CD4-positive, alpha-beta T cell treated with Interleukin-17A for 1 hour (primary cell): ENCODE measurements around the gene ATP6V1B1.
"Not testable (repeated sequence)": the region's sequence is repeated elsewhere in the genome, so short reads cannot be mapped to it uniquely, and the experiment has no call there.

ENCODE experiments used
- DNase-seq: peaks from one replicate; pipeline ENCODE4 v3.0.0-alpha.2; 2020

ATP6V1B1 gene

DNA sequence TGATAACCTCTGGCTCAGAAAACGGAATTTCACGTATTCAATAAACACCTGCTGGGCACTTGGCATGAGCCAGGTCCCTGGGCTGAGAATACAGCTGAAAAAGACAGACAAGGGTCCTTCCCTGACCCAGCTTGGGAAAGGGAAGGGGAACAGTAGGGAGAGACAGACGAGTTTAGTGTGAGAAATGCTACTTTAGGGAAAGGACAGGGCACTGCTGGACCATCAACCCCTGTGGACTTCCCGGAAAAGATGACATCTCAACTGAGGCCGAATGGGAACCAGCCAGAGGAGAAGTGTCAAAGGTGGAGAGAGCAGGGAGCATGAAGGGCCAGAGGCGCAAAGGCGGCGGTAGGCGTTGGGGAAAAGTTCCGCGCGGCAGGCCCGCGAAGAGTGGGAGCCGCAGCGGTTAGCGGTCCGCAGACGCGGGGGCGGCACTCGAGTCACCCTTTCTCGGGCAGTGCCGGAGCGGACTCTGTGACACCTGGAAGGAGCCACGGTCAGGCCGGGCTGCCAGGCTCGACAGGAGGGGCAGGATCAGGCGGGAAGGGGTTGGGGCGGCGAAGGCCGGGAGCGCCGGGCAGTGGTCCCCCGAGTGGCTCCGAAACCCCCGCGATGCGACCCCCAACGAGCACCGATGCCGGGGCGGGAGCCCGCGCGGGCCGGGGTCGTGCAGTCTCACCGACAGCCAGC is 58.5 kb downstream of the ATP6V1B1 start:
- DNase-seq = no peak

DNA sequence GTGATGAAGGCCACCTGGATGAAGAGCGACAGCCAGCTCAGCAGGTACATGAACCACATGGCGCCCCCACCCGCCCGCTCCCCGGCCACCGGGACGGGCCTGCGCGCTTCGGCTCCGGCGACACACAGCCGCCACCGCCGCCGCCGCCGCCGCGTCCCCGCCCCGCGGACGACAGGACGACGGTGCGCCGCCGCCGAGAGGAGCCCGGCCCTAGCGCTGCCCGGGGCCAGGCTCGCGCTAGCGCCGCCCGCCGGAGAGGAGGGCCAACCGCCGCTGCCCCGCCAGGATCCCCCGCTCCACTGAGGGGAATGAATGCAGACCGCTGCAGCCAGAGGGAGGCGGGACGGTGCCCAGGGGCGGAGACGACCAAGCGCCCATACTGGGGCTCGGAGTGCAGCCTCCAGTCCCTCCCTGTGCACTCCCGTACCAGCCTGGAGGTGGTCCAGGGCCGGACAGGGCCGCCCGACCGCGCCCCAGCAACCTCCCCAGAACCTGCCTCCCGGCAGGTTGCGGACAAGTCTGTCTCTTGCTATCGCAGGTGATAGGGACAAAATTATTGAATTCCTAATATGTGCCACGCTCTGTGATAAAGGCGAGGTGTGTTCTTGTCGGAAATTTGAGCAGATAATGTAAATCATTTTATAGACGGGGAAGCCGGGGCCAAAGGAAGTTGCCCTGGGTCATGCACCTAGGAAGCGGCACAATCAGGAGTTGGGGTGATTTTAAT is 59.2 kb downstream of the ATP6V1B1 start, which contains the start of gene TEX261:
TEX261 (minus strand) TSS at position 175 of the 727 bp plus-strand sequence; CDS start at position 59, 116 bp downstream.
- DNase-seq = peak; percentile 92

DNA sequence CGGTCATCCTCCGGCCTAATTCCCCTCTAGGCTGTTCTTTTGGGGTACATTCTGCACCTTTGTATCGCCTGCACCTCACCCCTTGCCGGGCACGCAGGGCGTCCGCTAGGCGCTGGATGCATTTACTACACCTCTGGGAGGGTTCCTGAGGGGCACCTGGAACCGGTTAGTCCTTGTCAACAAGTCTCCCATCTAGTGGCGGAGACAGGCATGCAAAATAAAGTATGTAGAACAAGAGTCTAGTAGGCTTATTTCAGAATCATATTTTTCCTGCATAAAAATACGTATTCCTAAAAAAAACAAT is 59.7 kb downstream of the ATP6V1B1 start:
- DNase-seq = peak; percentile 69

DNA sequence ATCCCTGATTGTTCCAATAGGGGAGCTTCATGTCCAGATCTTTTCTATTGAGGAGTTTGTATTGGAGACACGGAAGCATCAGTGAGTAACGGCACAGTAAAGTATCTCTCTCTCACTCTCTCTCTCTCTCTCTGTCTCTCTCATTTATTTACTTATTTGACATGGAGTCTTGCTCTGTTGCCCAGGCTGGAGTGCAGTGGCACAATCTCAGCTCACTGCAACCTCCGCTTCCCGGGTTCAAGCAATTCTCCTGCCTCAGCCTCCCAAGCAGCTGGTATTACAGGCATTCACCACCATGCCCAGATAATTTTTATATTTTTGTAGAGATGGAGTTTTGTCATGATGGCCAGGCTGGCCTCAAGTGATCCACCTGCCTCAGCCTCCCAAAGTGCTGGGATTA is 63.2 kb downstream of the ATP6V1B1 start:
- not testable (repeated sequence) for DNase-seq

DNA sequence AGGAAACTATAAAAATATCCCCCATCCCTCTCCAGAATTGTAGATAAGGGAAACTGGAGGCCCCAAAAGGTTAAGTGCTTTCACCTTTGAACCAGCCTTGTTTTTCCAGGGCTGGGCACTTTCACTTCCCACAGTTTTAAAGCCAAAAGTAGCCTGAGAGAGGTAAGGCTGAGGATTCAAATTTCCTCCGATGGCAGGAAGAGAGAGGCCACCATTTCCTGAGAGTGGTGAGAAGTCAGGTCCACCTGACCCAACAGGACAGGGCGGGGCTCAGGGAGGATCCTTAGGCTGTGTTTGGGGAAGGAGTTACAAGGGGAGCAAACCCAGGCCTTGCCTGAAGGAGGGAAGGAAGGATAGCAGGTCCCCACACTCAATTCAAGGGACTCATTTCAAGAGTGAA is 63.7 kb downstream of the ATP6V1B1 start:
- DNase-seq = no peak

DNA sequence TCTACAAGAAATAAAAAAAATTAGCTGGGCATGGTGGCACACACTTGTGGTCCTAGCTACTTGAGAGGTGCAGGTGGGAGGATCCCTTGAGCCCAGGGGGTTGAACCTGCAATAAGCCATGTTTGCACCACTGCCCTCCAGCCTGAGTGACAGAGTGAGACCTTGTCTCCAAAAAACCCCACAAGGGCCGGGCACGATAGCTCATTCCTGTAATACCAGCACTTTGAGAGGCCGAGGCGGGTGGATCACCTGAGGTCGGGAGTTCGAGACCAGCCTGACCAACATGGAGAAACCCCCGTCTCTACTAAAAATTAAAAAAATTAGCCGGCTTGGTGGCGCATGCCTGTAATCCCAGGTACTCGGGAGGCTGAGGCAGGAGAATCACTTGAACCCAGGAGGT is 64.2 kb downstream of the ATP6V1B1 start:
- not testable (repeated sequence) for DNase-seq

DNA sequence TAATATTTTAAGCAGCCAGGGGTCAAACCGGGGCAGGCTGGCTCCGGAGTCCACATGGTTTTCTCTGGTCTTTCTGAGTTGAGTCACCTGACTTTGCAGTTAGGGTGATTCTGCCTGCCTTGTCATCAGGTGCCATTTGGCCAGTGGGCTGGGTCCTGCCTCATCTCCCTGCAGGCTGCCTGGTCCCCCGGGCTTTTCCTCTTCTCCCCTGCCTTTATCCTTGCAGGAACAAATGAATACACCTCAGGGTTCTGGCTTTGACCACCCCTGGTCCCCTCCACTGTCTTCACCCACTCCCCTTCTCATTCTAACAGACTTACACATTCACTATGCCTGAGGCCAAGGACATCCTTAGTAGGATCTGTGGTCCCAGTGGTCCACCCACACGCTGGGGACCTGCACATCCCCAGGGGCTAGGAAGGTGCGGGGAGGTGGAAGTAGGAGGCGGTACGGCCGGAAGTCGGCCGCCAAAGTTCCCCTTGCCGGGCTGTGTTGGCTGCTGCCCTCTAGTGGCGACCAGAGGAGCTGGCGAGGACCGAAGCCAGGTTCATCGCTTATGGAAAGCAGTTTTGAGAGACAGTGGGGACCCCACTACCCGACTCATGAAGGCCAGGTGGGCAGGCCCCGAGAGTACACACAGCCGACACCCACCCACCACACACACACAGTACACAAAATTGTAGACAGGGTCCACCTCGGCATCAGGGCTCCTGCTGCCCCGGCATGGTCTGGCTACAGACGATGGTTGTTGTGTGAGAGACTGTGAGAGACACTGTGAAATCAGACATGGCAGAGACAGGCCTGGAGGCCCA is 65.3 kb downstream of the ATP6V1B1 start:
- DNase-seq = peak; percentile 84

DNA sequence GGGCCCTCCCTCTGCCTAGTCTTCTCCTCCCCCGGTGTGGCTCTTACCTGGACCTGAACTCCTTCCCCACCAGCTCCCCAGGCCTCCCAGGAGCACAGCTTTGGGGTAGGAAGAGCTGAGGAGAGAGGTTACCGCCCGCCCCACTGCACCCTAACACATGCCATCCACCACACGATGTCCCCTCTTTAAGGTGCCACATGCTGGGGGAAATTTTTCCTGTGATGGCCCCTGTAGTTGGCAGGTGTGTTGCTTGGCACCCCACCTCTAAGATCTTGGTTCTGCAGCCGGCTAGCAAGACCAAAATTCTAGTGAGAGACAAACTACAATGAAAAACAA is 65.9 kb downstream of the ATP6V1B1 start:
- no peak for DNase-seq

DNA sequence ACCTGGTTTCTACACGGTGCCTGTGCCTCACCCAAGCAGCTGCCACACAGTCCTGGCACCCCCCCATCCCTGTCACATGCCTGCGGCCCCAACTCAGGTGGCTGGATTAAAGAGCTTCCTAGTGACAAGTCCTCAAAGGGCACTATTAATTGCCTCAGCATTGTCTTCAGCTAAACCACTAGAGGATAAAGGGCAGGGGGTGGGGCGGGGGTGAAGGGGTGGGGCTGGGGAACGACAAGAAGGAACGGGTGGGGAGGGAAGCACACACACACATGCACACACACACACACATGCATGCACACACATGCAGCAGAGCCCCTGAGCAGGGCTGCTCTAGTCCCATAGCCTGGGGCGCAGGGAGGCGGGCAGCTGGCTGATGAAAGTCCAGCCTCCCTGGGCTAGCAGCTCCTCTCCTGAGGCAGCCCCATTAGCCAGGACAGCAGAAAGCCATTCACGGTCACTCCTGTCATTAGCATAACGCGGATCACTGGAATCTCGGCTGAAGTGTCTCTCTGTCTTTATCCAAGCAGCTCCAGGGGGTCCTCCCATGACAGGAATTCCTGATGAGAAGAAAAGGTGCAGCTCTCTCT is 66.4 kb downstream of the ATP6V1B1 start:
- no peak for DNase-seq

DNA sequence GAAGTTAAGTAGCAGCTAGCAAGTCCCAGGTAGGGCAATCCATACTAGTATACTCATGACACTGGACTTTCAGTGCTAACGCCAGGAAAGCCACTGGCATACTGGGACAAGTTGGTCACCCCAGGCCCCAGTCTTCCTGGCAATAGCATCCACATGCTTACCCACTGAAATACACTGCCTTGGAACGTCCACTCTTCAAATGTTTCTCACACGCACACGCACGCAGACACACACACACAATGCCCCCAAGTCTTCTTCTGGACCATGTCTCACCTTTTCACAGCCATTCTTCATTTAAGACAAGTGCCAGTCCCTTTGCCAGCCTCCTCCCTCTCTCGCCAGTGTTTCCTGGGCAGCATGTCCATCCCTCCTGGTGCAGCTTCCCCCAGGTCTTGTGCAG is 67.7 kb downstream of the ATP6V1B1 start:
- DNase-seq = no peak

DNA sequence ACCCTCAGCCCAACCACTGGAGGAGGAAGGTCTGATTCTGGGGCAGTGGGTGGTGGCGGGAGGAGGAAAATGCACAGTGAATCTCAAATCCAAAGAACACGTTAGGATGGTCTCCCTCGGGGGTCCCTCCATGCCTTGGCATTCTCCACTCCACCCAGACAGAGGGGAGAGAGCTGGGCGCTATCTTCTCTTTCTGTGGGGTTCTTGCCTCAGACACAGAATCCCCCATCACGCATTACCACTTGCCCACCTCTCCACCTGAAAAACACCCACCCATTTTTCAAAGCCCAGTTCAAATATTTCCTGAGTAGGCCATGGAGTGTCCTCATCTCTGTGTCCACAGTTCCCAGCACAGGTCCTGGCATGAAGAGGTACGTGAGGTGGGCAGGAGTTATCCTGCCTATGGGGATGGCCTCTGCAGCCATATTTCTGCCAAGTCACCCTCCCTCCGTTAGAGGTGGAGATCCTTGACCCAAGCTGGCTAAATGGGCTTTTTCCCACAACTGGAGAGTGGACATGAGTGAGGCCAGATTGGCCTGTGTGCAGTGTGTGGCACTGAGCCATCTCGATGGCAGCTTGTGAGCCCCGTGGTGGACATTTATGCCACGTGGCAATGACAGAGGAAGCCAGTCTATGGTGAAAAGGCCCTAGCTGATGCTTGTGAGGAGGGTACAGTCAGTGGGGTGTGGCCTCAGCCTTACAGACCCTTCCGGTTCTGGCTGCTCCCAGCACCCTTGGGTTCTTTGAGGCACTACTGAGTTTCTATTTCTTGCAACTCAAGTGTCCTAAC is 68.5 kb downstream of the ATP6V1B1 start:
- DNase-seq = no peak

DNA sequence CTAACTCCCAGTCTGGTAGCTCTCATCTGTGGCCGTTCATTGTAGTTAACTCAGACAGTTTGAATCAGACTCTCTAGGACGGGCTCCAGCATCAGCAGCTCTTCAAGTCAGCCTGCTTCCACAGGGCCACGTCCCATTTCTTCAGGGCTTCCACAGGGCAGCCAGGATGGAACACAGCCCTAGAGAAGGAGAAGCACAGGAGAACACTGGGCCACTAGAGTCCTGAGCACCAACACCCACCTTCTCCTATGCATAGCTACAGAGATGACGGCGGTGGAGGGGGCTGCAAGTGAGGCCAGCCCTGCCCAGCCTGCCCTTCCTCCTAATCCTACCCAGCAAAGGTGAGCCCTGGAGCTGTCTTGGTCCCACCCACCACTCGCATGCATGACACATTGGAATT is 69.2 kb downstream of the ATP6V1B1 start:
- DNase-seq = no peak

DNA sequence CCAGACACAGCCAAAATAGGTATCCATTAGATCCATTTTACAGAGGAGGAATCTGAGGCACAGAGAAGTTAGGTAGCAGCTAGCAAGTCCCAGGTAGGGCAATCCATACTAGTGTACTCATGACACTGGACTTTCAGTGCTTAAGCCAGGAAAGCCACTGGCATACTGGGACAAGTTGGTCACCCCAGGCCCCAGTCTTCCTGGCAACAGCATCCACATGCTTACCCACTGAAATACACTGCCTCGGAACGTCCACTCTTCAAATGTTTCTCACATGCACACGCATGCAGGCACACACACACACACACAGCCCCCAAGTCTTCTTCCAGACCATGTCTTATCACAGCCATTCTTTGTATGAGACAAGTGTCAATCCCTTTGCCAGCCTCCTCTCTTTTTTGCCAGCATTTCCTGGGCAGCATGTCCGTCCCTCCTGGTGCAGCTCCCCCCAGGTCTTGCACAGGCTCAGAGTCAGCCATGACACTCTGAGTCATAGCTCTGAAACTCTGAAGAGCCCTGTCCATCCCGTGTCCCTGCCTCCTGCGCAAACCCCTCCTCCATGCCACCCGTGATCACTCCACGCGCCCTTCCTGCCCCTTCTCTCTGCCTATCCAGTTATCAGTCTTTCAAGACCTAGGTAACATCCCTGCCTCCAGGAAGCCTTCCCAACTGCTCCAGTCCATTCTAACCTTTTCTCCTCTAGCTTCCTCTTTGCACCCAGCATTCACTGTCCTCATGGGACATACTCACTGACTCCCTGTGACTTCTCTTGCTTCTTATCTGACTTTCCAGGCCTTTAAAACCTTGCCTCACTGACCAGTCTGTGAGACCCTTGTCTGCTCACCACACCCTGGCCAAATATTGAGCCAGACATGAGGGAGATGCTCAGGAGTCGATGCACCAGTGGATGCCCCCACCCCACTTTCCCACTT is 69.8 kb downstream of the ATP6V1B1 start:
- no peak for DNase-seq

DNA sequence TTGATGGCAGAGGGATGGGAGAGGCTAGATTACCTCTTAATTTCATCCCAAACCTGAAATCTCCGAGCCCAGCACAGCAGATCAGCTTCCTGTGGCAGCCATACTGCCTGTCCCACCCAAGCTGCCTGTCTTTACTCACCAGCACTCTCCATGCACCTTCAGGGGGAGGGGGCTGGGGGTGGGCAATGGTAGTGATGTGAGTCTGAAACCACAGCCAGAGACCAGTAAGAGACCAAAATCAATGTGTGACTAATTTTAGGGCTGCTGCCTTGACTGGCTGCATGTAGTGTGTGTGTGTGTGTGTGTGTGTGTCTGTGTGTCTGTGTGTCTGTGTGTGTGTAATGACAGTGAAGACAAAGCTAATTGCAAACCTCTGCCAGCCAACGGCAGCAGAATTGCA is 70.6 kb downstream of the ATP6V1B1 start:
- no peak for DNase-seq

DNA sequence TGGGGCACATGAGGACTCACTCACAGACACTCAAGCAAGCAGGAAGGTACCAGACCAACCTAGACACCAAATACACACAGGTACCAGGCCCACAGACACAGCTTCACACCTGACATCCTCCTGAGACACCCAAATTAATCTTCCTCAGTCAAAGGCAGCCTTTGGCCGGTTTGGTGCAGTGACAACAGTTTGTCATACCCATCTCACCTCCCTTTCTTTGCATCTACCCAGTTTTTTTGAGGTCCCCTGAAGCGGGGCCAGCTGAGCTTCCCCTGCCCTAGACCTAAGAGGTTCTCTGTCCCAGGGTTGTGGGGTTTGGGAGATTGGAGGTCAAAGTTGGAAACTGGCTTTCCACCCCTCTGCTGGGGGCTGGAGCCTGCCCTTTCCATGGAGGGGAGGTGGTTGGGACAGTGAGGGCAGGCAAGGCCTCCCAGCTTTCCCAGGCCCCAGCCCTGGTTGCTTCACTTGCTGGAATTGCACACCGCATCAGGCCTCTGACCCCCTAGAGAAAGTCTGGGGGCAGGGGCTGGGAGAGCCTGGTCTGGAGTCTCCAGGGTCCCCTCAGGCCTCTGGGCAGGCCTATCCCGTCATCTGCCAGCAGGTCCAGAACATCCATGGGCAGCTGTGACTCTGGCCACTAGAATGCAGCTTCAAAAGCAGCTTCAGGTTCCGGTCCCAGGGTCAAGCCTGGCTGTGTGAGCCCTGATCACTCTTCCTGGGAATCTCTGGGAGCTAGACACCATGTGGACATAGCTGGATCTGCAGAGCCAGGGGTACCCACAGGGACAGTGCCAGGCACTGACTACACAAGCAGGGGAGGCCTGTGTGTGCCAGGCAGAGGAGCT is 71.5 kb downstream of the ATP6V1B1 start:
- DNase-seq = no peak

DNA sequence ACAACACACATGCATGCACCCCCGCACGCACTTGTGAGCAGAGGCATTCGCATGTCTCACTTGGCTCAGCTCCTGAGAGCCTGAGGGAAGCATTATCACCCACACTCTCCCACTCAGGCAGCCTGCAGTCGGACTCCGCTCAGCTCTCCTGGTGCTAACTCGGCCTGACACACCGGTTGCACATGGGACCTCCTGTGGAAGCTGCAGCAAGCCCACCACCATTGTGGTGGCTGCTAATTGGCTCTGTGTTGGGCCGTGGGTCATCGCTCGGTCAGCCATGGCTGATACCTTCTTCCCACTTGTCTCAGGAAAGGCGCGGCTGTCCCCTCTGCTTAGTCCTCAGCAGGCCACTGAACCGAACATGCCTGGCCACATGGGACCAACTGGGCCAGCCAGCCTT is 72.6 kb downstream of the ATP6V1B1 start:
- no peak for DNase-seq

DNA sequence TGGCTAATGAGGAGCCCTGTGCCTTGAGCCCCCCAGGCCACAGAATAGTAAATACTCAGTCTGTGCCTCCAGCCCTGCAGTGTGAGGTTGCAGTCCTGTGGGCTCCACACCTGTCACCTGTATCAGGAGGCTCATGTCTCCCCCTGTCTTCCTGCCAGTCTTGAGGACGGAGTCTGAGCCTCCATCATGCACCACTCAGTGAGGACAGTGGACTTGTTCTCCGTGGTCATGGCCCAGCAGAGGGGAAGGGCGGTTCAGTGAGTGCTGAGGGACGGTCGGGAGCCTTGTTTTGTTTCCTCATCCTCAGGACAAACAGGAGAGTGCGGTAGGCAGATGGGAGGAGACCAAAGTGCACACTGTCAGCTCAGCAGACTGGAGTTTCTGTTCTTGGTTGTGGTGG is 76.1 kb downstream of the ATP6V1B1 start:
- DNase-seq = not testable (repeated sequence)
